HG03064 (cell line): ENCODE data around the gene PNPLA7.
"Not testable (repeated sequence)": the region's sequence is repeated elsewhere in the genome, so short reads cannot be mapped to it uniquely, and the experiment has no call there.

ENCODE experiments used
- ATAC-seq: cut with Tn5 transposase; IDR thresholded peaks from one replicate; pipeline ENCODE4 v1.9.1; 2021; ENCODE audit warnings: low read depth; ENCODE audit not compliant: unreplicated experiment

PNPLA7 gene

DNA sequence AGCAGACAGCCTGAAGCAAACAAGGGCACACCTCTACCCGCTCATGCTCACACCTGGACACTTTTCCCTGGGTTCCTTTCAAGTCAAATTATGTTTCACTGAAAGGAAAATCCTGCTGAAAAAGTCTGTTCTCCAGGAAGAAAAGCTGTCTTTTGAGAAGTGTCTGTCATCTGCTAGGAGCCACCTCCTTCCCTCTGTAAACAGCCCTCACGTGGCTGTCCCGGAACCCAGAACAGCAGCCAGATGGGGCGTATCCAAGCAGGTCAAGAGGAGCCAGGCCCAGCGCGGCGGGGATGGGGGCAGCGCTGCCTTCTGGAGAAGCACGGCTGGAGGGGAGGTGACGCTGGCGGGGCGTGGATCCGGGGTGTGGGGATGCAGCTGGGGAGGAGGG, at the start of gene PNPLA7:
TSS of gene PNPLA7 (minus strand) at position 172 of the 391 bp plus-strand sequence. CDS start 205 bp downstream, outside the sequence.
- ATAC-seq, result no peak

DNA sequence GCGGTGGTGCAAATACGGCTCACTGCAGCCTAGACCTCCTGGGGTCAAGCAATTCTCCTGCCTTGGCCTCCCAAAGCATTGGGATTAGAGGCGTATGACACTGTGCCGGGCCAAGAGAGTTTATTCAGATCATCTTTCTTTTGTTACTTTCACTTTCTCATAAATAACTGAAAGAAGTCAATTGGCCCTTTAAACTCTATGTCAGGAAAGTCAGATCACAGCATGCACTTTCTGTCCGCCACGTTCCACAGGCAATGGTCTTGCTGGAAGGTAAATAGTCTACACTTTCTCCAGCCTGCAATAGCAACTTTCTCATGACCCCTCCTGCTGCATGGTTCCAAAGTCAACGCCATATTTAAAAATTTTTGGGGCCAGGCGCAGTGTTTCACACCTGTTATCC, 48.7 kb upstream of the PNPLA7 start:
- ATAC-seq, result no peak

DNA sequence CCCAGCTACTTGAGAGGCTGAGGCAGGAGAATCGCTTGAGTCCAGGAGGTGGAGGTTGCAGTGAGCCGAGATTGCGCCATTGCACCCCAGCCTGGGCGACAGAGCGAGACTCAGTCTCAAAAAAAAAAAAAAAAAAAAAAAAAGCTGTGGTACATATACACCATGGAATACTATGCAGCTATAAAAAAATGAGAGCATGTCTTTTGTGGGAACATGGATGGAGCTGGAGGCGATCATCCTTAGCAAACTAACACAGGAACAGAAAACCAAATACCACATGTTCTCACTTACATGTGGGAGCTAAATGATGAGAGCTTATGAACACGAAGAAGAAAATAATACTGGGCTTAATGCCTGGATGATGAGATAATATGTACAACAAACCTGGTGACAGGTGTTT, 46.4 kb upstream of the PNPLA7 start:
- not testable (repeated sequence) for ATAC-seq

DNA sequence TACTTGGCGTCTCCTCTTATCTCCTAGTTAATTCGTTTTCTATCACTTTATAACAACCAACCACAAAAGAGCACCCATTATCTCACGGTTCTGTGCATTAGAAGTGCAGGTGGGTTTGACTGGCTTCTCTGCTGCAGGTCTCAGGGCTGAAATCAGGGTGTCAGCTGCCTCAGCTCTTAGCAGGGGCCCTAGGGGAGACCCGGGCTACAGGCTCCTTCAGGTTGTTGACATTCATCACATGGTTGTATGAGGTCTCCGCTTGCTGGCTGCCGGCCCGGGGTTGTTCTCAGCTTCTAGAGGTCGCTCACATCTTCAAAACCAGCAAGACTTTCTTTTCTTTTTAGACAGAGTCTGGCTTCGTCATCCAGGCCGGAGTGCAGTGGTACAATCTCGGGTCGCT, 43.0 kb upstream of the PNPLA7 start:
- ATAC-seq, result no peak

GRCh38 chr9:137592767-137593166, 42.6 kb upstream of the PNPLA7 start:
- ATAC-seq, result no peak

GRCh38 chr9:137590469-137591383, 40.5 kb upstream of the PNPLA7 start, which contains the start of gene ZMYND19:
Gene ZMYND19 (minus strand): TSS chr9:137590512. CDS start chr9:137590263, 249 bp downstream.
- peak; percentile 67 for ATAC-seq

GRCh38 chr9:137590123-137590468, 39.9 kb upstream of the PNPLA7 start:
- peak; percentile 27 for ATAC-seq

DNA sequence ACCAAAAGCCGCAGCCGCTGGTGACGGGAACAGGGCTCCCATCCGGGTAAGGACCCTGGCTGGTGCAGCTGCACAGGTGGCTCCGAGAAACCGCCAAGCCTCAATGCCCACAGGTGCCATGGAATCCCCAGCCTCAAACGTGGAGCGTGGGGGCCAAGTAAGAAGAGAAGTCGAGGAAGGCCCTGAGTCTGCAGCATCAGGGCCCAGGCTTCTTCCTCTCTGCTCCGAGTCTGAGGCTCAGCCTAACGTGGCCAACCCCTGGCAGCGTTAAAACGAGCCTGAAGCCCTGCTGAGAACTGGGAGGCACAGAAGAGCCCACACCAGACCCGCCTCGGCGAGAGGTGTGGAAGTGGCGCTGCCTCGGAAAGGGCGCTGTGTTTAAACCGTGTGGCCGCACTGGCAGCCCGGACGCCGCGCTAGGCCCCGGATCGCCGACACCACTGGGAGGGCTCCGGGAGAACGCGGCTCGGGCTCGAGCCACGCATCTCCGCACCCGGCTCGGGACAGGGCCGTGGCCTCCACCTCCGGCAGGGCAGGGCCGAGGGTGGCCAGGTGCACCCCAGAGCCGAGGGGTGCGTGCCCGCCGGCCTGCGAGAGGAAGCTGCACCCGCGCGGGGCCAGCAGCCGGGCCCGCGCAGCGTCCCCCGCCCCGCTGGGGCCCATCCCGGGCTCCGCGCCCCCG, 39.4 kb upstream of the PNPLA7 start:
- ATAC-seq, result peak; percentile 13

DNA sequence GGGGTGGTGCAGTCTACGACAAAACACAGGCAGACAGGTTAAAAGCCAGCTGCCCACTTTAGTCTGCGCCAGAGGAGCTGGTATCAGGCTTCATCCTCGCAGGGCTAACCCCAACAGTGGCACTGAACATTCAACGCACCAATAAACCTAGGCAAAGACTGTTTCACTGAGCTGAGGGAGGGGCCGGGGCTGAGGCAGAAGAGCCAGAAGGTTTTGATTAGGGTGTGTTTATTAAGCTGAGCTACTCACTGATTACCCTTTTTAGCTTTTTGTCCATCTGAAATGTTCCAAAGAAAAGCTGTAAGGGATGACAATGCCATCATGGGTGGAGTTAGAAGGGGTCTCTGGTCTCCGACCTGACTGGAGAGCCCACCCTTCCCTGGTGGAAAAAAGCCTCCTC, 38.7 kb upstream of the PNPLA7 start:
- no peak for ATAC-seq

- no peak for ATAC-seq
These were observed 38.1 kb upstream of the PNPLA7 start for GRCh38 chr9:137588311-137588710.

- ATAC-seq, result no peak
These were observed 36.7 kb upstream of the PNPLA7 start for GRCh38 chr9:137586854-137587253.

- ATAC-seq, result no peak
These were observed 33.8 kb upstream of the PNPLA7 start for GRCh38 chr9:137583957-137584356.

- ATAC-seq, result no peak
These were observed 33.1 kb upstream of the PNPLA7 start for GRCh38 chr9:137583347-137583746.

DNA sequence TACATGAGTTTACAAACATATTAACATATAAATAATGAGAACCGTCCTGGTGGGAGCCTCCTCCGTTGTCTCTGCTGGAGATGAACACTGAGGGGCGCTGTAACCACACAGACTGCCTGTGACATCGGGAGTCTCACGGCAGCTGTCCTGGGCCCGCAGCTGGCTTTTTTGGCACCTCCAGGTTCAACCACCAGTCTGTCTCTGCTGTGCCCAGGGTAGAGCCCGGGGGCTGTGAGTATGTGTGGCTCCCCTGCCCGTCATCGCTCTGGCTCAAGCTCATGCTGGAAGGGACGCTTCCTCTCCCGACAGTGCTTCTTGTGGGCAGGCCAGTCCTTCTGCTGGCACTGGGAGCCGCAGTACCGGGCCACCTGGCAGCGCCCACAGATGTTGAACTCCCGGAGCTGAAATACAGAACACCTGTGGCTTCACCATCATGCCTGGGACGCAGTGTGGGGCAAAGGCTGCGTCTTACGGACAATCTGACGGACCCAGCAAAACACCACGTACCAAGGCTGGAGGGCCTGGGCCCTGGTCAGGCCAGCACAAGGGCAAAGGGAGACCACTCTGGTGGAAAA, 32.2 kb upstream of the PNPLA7 start:
- no peak for ATAC-seq

GRCh38 chr9:137581361-137582285, 31.4 kb upstream of the PNPLA7 start:
- ATAC-seq, result no peak

GRCh38 chr9:137580954-137581322, 30.7 kb upstream of the PNPLA7 start:
- no peak for ATAC-seq

DNA sequence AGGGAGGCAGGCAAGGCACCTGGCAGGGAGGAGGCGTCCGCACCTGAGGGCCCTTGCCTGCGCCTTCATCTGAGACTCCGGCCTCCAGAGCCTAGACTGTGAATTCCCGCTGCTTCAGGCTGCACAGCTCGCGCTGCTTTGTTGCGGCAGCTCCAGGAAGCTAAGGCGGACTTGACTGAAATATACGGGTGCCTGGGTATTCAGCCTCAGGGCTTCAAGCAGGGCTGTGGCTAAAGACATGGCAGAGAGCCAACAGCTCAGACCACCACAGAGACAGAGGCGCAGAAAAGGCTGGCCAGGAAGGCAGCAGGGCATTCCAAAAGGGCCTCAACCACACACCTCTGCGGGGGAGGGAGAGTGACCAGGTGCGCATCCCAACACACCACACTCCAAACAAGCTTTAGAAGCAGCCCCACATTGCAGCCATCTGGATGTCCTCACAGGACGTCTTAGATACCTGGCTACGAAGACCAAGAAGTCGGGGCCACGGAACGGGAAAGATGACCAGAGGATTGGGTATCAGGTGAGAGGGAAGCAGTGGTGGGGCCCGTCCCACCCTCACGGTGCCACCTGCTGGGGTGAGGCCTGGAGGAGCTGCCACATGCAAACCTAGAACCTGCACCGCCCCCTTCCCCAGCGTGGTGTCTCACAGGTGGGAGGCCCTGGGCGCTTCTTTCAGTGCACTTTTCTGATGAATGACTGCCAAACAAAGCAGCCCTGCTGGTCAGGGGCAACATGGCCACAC, 30.2 kb upstream of the PNPLA7 start:
- no peak for ATAC-seq

DNA sequence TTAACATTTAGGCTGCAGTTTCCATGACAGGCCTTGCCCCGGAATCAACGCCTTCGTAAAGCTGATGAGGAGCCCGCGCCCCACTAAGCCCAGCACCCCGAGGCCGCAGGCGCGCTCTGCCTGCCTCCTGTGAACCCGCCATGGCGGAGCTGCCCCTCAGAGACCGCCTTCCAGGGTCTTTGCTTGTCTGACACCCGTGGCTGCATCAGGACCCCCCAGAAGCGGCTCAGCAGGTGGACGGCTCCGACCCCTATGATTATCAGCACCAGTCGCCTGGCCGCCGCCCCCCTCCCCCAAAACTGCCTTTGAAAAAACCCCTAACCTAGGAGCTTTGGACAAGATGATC, 29.0 kb upstream of the PNPLA7 start:
- ATAC-seq, result no peak

DNA sequence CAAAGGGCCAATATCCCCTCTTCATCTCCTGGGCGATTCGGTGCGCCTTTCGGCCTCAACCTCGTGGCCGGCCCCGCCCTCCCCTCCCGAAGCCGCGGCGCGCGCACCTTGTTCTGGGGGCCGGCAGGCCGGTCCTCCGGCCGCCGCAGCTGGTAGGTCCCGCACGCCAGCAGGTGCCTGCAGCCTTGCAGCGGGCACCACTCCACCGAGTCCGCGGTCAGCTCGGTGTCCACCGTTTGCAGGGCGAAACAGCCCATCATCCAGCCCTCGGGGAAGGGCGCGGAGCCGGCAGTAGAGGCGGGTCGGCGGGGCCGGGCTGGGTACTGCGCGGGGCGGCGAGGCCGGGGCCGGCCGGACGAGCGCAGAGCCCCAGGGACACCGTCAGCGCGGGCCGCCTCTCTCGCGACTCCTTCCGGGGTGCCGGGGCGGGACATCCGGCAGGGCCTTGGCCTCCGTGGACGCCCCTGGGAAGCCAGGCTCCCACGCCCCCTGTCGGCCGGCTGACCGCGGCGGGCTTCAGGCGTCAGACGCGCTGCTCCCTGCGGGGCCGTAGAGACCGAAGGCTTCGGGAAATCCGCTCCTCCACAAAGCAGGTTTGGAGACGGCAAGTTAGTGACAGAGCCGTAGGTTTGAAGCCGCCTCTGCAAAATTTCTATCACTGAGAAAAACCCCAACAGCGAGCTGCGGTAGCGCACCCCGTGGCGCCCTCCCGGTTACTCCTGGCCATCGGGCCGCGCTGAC, 28.5 kb upstream of the PNPLA7 start, which contains the start of gene DPH7:
TSS of gene DPH7 (minus strand) at position 408 of the 741 bp plus-strand sequence. CDS start at position 260, 148 bp downstream.
- ATAC-seq, result peak; percentile 80
